GM18520 (cell line): ENCODE measurements around the gene OR2B6.
"Not testable (repeated sequence)": the region's sequence is repeated elsewhere in the genome, so short reads cannot be mapped to it uniquely, and the experiment has no call there.

Experiments
- ATAC-seq: cut with Tn5 transposase; IDR thresholded peaks from one replicate; pipeline ENCODE4 v1.9.1; 2021; ENCODE audit not compliant: unreplicated experiment

Gene OR2B6

DNA sequence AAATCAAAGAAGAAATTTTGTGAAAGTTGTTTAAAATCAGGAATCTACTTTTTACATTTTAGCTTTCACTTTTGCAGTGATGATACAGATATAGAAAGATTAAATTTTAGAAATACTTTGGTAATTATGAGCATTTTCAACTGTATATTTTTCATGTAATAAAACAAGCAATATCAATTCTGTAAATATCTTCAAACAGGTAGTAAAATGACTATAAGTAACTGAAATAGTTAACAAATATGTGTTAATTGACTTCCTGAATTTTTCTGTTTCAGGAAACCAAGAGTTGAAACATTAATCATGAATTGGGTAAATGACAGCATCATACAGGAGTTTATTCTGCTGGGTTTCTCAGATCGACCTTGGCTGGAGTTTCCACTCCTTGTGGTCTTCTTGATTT lies at the start of gene OR2B6:
OR2B6 (plus strand) TSS at position 301 of the 400 bp plus-strand sequence; CDS start at position 301, 0 bp downstream.
- no peak for ATAC-seq

DNA sequence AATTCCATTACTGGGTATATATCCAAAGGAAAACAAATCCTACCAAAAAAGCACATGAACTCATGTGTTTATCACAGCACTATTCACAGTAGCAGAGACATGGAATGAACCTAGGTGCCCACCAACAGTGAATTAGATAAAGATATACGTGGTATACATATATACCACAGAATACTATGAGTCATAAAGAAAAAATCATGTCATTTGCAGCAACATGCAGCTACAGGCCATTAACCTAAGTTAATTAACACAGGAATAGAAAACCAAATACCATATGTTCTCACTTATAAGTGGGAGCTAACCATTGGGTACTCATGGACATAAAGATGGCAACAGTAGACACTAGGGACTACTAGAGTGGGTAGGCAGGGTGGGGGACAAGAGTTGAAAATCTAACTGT lies 49.0 kb upstream of the OR2B6 start:
- ATAC-seq, result no peak

DNA sequence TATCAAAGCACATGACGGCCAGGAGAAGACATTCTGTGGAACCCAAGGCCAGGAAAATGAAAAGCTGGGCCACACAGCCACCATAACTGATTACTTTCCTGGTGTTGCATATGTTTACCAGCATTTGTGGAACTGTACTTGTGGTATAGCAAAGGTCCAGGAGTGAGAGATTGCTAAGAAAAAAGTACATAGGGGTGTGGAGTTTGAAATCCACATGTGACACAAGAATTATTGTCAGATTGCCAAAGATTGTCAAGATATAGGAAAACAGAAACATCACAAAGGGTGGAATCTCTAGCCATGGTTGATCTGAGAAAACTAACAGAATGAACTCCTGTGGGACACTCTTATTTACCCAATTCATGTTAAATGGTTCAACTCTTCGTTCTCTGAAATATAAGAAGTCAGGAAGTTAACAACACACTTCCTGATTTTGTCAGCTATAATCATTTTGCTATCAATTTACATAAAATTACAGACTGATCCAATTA lies 45.0 kb upstream of the OR2B6 start, which contains the start of gene OR2B2:
OR2B2 (minus strand) TSS at position 441 of the 491 bp plus-strand sequence; CDS start at position 364, 77 bp downstream.
- ATAC-seq, result no peak

DNA sequence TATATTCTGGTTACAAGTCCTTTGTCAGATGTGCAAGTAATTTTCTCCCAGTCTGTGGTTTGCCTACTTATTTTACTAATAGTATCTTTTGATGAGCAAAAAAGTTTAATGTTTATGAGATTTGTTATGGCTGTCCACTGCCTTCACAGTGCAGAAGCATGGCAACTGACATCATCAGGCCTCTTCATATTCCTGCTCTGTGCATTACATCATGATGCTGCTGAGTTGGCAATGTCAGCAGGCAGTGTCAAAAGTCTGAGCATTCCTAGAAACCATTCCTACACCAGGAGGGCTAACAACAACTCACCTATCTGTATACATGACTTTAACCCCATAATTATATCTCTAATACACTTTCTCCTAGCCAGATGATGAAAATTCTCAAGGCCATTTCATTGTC lies 34.1 kb upstream of the OR2B6 start:
- ATAC-seq, result no peak

DNA sequence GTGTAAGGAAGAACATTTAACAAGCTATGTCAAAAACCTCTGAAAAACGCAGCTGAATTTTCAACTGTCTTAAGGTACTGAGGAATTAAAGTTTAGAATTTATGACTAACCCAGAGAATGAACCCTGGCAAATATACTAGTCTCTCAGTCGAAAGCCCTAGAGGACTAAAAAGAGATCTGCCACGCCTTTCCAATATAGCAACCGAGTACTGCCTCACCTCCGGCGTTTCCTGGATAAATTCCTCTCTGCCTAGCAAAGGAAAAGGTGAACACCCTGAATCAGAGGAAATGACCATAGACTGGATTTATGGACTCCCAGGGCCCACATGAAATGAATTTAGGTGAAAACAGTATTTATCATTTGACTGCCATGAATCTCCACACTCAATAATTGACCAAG lies 32.9 kb upstream of the OR2B6 start:
- no peak for ATAC-seq

DNA sequence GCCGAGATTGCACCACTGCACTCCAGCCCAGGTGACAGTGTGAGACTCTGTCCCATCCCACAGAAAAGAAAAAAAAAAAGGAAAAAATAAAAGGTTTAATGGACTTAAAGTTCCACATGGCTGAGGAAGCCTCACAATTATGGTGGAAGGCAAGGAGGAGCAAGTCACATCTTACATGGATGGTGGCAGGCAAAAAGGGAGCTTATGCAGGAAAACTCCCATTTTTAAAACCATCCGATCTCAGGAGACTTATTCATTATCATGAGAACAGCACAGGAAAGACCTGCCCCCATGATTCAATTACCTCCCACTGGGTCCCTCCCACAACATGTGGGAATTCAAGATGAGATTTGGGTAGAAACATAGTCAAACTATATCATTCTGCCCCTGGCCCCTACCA lies 29.0 kb upstream of the OR2B6 start:
- not testable (repeated sequence) for ATAC-seq

DNA sequence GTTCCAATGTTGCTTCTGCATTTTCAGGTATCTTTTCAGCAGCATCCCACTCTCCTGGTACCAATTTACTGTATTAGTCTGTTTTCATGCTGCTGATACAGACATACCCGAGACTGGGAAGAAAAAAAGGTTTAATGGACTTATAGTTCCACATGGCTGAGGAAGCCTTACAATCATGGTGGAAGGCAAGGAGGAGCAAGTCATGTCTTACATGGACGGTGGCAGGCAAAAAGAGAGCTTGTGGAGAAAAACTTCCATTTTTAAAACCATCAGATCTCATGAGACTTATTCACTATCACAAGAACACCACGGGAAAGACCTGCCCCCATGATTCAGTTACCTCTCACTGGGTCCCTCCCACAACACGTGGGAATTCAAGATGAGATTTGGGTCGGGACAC lies 27.1 kb upstream of the OR2B6 start:
- ATAC-seq, result not testable (repeated sequence)

DNA sequence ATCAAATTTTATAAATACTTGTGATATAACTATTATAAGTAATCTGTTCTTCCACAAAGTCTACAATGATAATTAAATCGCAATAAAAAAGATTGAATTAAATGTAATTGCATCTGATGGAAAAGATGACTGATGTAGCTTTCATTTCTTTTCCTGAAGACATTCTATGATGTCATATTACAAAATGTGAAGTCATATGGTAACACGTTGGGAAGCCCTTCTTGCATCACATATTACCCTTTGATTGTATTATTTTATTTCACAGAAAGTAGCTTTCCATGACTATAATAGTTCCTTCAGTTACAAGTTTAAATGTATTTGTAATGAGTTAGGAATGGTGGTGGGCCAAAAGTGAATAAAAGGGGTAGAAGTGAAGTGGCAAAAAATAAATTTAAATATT lies 25.8 kb upstream of the OR2B6 start:
- no peak for ATAC-seq

DNA sequence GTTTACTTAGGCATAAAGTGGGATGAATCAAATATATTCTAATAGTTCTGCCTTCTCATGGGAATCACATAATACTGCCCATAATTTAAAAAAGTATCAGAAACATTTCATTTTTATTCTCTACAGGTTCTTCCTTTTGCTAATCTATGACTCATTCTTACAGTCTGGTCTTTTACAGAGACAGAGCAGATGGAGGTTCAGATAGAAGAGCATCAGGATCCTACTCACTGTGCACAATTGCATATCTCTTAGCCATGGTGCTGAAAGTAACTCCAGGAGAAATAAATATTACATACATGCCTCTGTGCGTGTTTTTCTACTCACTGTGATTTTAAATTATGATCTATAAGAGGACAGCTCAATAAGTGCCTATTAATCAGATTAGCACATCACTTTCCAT lies 16.3 kb upstream of the OR2B6 start:
- ATAC-seq, result no peak

DNA sequence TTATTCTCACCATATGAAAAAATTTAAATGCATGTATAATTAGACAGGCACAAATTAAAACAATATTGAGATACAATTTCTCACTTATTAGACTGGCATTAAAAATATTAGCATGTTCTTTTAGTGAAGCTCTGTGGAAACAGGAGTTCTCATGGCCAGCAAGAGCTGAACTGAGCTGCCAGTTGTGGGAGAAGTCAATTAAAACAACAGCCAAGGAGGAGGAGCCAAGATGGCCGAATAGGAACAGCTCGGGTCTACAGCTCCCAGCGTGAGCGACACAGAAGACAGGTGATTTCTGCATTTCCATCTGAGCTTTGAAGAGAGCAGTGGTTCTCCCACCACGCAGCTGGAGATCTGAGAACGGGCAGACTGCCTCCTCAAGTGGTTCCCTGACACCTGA lies 14.0 kb upstream of the OR2B6 start:
- not testable (repeated sequence) for ATAC-seq

DNA sequence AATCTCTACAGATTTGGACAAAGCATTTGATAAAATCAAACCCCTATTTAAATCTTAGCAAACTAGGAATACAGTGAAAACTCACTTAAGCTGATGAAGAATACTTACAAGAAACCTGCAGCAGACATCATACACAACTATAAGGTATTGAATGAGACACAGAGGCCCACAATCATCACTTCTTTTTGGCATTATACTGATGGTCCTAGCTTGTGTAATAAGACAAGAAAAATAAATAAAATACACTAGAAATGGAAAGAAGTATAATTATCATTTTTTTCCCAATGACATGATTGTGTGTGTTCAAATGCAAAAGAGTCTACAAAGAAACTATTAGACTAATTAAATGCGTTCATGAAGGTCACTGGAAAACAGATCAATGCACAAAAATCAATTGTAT lies 8.8 kb upstream of the OR2B6 start:
- ATAC-seq, result no peak

DNA sequence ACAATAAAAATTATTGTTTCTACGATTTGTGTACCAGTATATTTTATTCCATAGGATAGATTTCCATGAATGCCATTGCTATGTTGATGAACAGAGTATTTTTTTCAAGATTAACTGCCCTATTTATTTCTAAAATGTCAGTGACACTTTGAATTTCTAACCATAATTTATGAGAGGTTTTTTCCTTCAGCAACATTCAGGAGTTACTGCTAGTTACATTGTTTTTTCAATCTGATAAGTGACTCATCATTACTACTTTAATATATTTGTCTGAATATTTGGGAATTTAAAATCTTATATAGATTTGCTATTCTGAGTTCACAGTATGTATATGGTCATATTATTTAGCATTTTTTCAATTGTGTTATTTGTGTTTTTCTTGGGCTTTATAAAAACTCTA lies 6.0 kb upstream of the OR2B6 start:
- no peak for ATAC-seq

DNA sequence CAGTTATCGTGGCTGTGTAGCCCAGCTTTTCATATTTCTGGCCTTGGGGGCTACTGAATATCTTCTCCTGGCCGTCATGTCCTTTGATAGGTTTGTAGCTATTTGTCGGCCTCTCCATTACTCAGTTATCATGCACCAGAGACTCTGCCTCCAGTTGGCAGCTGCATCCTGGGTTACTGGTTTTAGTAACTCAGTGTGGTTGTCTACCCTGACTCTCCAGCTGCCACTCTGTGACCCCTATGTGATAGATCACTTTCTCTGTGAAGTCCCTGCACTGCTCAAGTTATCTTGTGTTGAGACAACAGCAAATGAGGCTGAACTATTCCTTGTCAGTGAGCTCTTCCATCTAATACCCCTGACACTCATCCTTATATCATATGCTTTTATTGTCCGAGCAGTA lies 475 bp downstream of the OR2B6 start:
- ATAC-seq, result no peak

DNA sequence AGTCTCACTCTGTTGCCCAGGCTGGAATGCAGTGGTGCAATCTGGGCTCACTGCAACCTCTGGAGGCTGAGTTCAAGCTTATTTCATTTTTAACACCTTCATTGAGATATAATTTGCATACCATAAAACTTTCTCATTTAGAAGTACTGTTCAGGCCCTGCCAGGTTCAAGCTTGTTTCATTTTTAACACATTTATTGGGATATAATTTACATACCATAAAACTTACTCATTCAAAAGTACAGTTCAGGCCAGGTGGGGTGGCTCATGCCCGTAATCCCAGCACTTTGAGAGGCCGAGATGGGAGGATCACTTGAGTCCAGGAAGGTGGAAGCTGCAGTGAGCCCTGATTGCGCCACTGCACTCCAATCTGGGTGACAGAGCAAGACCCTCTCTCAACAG lies 5.5 kb downstream of the OR2B6 start:
- ATAC-seq, result no peak

DNA sequence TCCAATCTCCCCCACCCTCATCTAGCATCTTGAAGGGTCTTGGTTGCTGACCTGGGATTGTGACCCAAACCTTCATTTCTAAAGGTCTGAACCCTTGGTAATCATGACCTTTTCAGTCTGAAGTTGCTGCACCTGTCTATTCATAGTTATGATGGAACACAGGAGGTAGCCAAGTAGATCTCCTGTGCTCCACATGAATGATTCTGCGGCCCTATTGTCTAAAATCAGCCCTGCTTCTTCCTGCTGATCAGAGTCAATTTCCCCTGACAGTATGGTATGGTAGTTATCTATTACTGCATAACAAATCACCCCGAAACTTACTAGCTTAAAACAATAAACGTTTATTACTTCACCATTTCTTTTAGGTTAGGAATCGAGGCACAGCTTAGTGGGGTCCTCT lies 9.0 kb downstream of the OR2B6 start:
- no peak for ATAC-seq

DNA sequence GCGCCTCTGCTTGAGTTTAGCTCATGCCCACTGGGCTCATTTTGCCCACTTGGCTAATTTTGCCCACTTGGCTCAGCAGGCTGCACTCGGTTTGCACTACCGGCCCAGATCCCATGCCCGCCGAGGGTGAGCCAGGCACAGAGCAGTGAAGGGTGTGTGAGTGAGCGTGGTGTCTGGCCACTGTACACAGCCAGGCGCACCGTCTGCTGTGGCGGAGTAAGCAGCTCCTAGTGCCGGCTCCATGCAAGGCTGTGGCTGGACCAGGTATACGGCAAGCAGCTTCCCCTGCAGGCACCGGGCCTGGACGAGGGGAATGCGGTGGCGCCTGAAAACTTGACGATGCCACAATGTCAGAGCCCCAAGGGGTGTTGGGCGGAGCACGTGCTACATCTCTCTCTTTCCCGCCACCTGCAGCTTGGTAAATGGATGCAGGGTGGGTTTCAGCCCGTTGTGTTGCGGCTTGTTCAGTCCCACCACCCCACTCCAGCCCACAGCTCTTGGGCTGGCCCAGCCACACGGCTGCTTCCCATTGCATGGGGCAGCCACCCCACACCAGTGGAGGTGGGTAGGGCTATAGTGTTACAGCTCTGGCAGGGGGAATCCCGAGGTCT lies 9.9 kb downstream of the OR2B6 start:
- no peak for ATAC-seq

DNA sequence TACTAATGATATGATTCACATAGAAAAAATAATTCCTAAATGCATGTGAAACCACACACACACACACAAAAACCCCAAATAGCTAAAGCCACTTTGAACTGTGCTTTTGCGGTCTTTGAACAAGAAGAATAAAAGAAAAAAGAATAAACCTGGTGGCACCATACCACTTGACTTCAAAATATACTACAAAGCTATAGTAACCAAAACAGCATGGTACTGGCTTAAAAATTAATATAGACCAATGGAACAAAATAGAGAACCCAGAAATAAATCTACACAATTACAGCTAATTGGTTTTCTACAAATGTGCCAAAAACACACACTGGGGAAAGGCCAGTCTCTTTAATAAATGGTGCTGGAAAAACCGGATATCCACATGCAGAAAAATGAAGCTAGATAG lies 13.4 kb downstream of the OR2B6 start:
- ATAC-seq, result no peak

DNA sequence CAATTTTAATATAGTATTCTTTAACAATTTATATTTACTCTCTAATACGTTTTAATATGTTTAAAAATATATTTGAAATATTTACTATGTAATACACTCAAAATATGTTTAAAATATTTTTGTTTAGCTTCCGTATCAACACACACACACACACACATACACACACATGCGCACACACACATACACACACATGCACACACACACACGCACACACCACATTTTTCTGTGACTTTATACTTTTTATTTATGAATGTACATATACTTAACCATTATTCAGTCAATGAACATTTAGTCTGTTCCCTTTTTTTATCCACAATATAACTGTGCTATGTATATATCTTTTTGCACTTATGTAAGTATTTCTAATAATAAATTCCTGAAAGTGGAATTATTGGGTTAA lies 15.7 kb downstream of the OR2B6 start:
- no peak for ATAC-seq

DNA sequence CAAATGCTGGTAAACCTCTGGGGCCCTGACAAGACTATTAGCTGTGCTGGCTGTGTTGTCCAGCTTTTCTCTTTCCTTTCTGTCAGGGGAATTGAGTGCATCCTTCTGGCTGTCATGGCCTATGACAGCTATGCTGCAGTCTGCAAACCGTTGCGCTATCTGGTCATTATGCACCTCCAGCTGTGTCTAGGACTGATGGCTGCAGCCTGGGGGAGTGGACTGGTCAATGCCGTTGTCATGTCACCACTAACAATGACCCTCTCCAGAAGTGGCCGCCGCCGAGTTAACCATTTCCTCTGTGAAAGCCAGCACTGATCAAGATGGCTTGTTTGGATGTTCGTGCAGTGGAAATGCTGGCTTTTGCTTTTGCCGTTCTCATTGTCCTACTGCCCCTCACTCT lies 20.3 kb downstream of the OR2B6 start:
- no peak for ATAC-seq

DNA sequence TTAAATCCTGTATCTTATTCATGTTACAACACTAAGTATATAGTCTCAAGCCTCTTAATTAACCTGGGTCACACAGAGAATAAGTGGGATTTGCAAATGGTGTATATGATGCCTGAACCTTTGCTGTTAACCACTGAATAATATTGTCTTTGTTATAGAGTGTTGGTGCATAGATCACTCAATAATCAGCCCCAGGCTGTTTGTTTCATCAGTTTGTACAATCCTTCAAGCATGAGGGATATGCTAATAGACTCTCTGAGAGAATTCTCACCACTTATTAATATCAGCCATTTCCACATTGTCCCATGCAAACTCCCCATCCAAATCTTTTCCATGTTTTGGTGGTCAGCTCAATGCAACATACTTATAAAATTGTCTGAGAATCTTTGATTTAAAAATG lies 21.7 kb downstream of the OR2B6 start:
- no peak for ATAC-seq

DNA sequence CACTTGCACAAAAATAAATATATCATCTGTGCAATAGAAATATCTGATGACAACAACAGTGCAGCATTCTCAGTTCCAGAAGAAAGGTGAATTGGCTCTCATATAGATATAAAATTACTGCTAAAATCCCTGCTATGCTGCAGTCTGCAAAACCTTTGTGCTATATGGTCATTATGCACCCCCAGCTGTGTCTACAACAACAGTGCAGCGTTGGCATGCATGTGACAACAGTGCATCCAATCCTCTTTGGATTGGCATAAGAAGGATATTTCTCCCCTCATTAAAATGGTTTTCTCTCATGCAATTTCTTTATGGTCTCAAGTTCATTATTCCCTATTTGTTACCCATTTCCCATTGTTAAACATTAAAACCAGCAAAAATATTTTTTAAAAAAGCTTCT lies 23.1 kb downstream of the OR2B6 start:
- no peak for ATAC-seq

DNA sequence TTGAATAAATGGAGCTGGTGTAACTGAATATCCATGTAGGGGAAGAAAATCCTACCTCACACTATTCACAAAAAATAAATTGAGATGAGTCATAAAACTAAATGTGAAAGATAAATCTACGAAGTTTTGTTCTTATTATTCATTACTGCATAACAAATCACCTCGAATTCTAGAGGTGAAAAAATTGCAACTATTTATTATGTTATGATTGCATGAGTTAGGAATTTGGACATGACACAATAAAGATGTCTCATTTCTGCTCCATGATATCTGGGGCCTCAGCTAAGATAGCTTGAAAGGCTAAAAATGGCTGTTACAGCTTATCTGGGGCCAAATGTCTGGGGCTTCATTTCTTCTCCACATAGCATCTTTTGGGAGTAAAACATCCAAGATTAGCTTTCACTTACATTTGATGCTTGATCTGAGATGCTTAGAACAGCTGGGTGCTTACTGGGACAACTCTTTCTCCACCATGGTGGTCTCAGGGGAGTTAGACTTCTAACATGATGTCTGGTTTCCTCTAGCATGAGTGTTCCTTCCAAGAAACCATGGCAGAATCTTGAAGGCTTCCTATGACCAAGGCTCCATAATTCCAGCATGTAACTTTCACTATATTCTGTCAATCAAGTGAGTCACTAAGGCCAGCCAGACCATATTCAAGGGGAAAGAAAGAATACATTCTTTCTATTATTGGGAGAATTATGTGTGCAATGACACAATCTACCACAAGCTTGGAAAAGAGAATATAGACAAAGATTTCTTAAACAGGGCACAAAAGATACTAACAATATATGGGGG lies 30.1 kb downstream of the OR2B6 start:
- ATAC-seq, result no peak

DNA sequence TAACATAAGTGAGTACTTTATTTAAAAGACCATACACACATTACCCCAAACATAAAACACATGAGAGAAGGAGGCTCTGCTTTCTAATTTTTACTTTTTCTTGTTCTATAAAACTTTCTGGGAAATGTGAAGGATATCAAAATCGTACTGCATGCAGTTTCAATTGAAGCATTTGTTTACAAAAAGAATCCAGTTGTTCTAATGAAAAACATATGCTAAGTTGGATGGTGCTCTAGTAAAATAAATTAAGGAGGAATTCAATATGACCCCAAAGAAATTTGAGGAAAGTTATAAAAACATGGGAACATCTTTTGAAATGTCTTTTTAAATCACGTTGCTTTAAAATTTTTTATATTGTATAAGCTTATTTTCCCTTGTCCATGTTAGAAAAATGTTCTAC lies 37.6 kb downstream of the OR2B6 start:
- ATAC-seq, result no peak
